HG03432 (cell line): ENCODE results near the gene LCE1F.

Experiments
- ATAC-seq: cut with Tn5 transposase; IDR thresholded peaks from one replicate; pipeline ENCODE4 v1.9.1; 2021; ENCODE audit warnings: mild to moderate bottlenecking, moderate library complexity; ENCODE audit not compliant: unreplicated experiment

Gene LCE1F

DNA sequence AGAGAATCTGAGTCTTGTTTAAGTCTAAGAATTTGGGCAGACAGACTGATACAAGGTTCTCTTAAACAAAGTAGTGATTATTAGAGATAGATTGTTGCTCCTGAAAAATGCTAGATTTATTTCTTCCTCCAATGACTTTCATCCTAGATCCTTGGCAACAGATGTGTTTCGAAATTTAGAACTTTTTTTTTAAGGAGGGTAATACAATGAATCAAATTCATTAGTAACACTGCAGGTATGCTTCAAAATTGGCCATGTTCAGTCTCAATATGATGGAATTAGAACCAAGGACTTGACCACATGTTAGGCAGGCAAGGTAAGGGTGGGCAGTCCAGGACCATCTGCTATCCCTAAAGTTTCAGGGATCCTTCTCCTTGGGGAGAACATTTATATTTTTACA is 4.5 kb upstream of the LCE1F start:
- no peak for ATAC-seq

- ATAC-seq: no peak
Measured at GRCh38 chr1:152776361-152776760, 1.4 kb downstream of the LCE1F start.

DNA sequence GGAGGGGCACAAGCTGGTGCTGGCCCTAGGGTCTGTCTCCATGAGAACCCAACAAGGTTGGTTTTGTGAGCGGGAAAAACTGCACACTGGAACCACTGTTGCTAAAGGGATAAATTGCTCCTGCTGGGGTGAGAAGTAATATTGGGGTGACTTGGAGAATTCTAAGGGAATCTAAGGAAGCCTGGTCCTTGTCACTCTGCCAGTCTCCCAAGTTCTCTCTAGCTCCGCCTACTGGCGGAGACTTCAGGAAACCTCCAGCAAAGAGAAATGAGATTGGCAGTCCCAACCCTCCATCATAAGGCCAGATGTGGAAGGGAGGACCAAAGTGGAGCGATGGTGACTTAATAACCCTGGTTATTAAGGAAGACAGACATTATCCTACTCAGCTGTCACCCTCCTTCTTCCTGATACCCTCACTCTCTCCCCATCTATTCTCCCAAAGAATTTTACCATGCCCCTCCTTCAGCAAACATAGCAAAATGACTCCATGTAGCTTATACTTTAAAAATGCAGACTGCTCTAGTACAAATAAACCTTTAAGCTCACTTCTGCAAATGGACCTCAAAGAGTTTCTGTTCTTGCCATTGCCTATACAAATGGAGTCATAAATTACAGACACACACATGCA is 2.7 kb downstream of the LCE1F start:
- ATAC-seq: no peak

DNA sequence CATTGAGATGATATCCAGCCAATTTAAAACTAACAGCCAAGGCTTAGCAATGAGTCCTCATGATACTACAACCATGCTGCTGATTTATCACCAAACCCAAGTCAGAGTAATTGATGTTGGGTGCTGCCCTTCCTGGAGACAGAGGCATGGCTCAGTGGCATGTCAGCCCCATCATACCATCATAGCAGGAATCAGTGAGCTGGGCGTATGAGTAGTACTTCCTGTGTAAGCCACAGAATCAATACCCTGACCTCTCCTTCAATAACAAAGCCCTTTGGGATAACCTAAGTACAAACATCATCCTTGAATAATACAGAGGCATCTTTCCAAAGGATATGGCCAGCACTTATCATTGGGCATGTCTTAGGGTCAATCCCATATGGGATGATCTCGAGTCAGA is 8.2 kb downstream of the LCE1F start:
- no peak for ATAC-seq

DNA sequence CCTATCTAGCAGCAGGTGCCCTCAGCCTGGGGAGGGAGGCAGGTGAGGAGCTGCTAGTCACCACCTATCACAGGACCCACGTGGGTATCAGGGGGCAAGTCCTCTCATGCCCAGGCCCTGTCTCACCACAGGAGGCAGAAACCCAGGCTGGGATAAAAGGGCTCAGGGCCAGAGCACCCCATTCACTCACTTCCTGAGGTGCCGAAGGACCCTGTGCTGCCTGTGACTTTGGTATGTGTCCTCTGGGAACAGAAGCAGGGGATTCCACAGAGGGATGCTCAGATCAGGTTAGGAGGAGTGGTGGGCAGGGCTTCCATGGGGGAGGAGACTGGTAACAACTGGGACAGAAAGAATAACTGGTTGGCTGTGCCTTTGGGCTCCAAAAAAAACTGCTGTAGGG is 11.1 kb downstream of the LCE1F start, which contains the start of gene LCE1E:
TSS of gene LCE1E (plus strand) at position 181 of the 400 bp plus-strand sequence. CDS start 1,043 bp downstream, outside the sequence.
- no peak for ATAC-seq

GRCh38 chr1:152795686-152796085 is 20.7 kb downstream of the LCE1F start:
- no peak for ATAC-seq

- ATAC-seq: no peak
Measured at GRCh38 chr1:152796421-152796820, 21.5 kb downstream of the LCE1F start, which contains the start of gene LCE1D. LCE1D (plus strand) TSS chr1:152796721; CDS start chr1:152797795, 1,074 bp downstream.

GRCh38 chr1:152801333-152801732 is 26.4 kb downstream of the LCE1F start:
- ATAC-seq: no peak

- ATAC-seq: no peak
Measured at GRCh38 chr1:152806576-152806975, 31.6 kb downstream of the LCE1F start, which contains the start of gene LCE1C. LCE1C (minus strand) TSS chr1:152806651; CDS start chr1:152805478, 1,173 bp downstream.

- no peak for ATAC-seq
Measured at GRCh38 chr1:152811050-152811449, 36.1 kb downstream of the LCE1F start.

- no peak for ATAC-seq
Measured at GRCh38 chr1:152811671-152812070, 36.7 kb downstream of the LCE1F start, which contains the start of gene LCE1B. LCE1B (plus strand) TSS chr1:152811971; CDS start chr1:152812447, 476 bp downstream.

DNA sequence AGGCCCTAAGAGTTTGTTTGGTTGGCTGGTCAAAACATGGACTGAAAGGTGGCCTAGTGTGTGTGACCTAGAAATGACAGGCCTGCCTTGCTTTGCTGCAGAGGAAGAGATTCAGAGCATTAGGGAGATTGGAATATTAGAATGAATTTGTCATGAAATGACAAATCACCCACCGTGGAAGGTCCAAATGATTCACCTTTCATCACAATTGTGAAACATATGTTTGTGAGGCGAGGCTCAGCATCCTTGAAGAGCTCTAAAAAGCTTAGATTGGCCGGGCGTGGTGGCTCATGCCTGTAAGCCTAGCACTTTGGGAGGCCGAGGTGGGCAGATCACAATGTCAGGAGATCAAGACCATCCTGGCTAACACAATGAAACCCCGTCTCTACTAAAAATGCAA is 42.4 kb downstream of the LCE1F start:
- no peak for ATAC-seq

DNA sequence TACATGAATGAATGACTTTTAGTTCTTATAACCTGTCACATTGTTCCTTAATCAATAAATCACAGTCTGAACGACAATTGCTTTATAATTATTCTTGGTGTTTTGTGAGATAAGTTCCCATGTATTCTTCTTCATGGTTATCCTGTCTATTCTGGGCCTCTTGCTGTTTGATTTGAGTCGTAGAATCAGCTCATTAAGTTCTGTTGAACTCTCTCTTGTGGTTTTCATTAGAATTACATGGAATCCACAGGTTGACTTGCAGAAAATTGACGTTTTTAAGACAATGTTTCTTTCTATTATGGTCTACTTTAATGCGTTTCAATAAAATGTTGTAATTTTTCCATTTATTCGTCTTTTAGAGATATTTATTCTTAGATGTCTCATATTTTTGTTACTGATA is 48.4 kb downstream of the LCE1F start:
- no peak for ATAC-seq

- no peak for ATAC-seq
Measured at GRCh38 chr1:152824964-152825363, 50.0 kb downstream of the LCE1F start.
